Muscle layer of colon (tissue), 2 donors: Measurements from ENCODE around the gene ZFYVE21.

Source experiments
- H3K27ac ChIP-seq: one replicate; pipeline ENCODE4 v1.7.0; 2013; ENCODE audit warnings: low read depth, mild to moderate bottlenecking, low read length, moderate library complexity
- H3K27me3 ChIP-seq, 2 donors: one replicate each; pipeline ENCODE4 v1.7.0; 2013; ENCODE audit warnings: low read length in 2 of 2, mild to moderate bottlenecking in 2 of 2; ENCODE audit not compliant: insufficient read depth in 2 of 2, control insufficient read depth in 1 of 2
- H3K36me3 ChIP-seq: one replicate; pipeline ENCODE4 v1.7.0; 2013; ENCODE audit warnings: mild to moderate bottlenecking, low read length; ENCODE audit not compliant: insufficient read depth
- H3K4me1 ChIP-seq: one replicate; pipeline ENCODE4 v1.7.0; 2013; ENCODE audit warnings: mild to moderate bottlenecking, low read length; ENCODE audit not compliant: insufficient read depth
- H3K4me3 ChIP-seq, 2 donors: one replicate each; pipeline ENCODE4 v1.7.0; 2013; ENCODE audit warnings: low read length in 2 of 2, low read depth in 1 of 2, mild to moderate bottlenecking in 1 of 2, moderate library complexity in 1 of 2
- H3K9ac ChIP-seq: one replicate; pipeline ENCODE4 v1.7.0; 2013; ENCODE audit warnings: low read length
- H3K9me3 ChIP-seq: one replicate; pipeline ENCODE4 v1.7.0; 2013; ENCODE audit warnings: mild to moderate bottlenecking, low read length
- donor health status: abdominal sarcoma.
- donor health status: Adenocarcinoma of cecum.

ZFYVE21 gene

GRCh38 chr14:103738701-103739451, 23.3 kb downstream of the ZFYVE21 start:
- no peak overlapping the region for H3K9ac ChIP-seq
- H3K4me3 ChIP-seq, result no peak overlapping the region
- peaks cover 15% of the 10 kb centered on the region for H3K36me3 ChIP-seq
- H3K27me3 ChIP-seq, result no peaks in the 10 kb centered on the region
- no peak overlapping the region for H3K27ac ChIP-seq
- no peaks in the 10 kb centered on the region for H3K9me3 ChIP-seq
- H3K4me1 ChIP-seq, result peaks cover 14% of the 10 kb centered on the region

GRCh38 chr14:103739466-103739792, 23.8 kb downstream of the ZFYVE21 start:
- Histone ChIP-seq H3K4me1 (peaks cover 14% of the 10 kb centered on the region), H3K9ac (no peak overlapping the region), H3K4me3 (no peak overlapping the region), H3K9me3 (no peaks in the 10 kb centered on the region), H3K36me3 (peaks cover 13% of the 10 kb centered on the region), H3K27ac (no peak overlapping the region), H3K27me3 (no peaks in the 10 kb centered on the region)

- Histone ChIP-seq H3K27ac (no peak overlapping the region), H3K9me3 (no peaks in the 10 kb centered on the region), H3K9ac (no peak overlapping the region), H3K4me1 (peaks cover 14% of the 10 kb centered on the region), H3K36me3 (peaks cover 8% of the 10 kb centered on the region), H3K4me3 (no peak overlapping the region), H3K27me3 (no peaks in the 10 kb centered on the region)
Measured at GRCh38 chr14:103739793-103740501, 24.3 kb downstream of the ZFYVE21 start.

GRCh38 chr14:103740991-103741689, 25.5 kb downstream of the ZFYVE21 start:
- Histone ChIP-seq H3K36me3 (peaks cover 6% of the 10 kb centered on the region), H3K27ac (no peak overlapping the region), H3K9me3 (no peaks in the 10 kb centered on the region), H3K9ac (no peak overlapping the region), H3K4me3 (no peak overlapping the region), H3K4me1 (peaks cover 7% of the 10 kb centered on the region), H3K27me3 (no peaks in the 10 kb centered on the region)

GRCh38 chr14:103741876-103742275, 26.3 kb downstream of the ZFYVE21 start:
- peaks cover 6% of the 10 kb centered on the region for H3K36me3 ChIP-seq
- no peak overlapping the region for H3K9ac ChIP-seq
- H3K27ac ChIP-seq, result no peak overlapping the region
- H3K4me3 ChIP-seq, result no peak overlapping the region
- no peaks in the 10 kb centered on the region for H3K9me3 ChIP-seq
- H3K27me3 ChIP-seq, result no peaks in the 10 kb centered on the region
- H3K4me1 ChIP-seq, result peaks cover under 1% of the 10 kb centered on the region

GRCh38 chr14:103742499-103743255, 27.1 kb downstream of the ZFYVE21 start:
- Histone ChIP-seq H3K27ac (no peak overlapping the region), H3K27me3 (no peaks in the 10 kb centered on the region), H3K9ac (no peak overlapping the region), H3K36me3 (peaks cover 6% of the 10 kb centered on the region), H3K4me3 (no peak overlapping the region), H3K9me3 (no peaks in the 10 kb centered on the region), H3K4me1 (no peaks in the 10 kb centered on the region)

GRCh38 chr14:103743691-103744090, 28.1 kb downstream of the ZFYVE21 start:
- no peak overlapping the region for H3K27ac ChIP-seq
- no peaks in the 10 kb centered on the region for H3K27me3 ChIP-seq
- no peak overlapping the region for H3K9ac ChIP-seq
- H3K4me1 ChIP-seq, result no peaks in the 10 kb centered on the region
- no peaks in the 10 kb centered on the region for H3K9me3 ChIP-seq
- peaks cover 6% of the 10 kb centered on the region for H3K36me3 ChIP-seq
- H3K4me3 ChIP-seq, result no peak overlapping the region

- no peaks in the 10 kb centered on the region for H3K4me1 ChIP-seq
- H3K9ac ChIP-seq, result no peak overlapping the region
- H3K27ac ChIP-seq, result no peak overlapping the region
- no peaks in the 10 kb centered on the region for H3K9me3 ChIP-seq
- peaks cover 10% of the 10 kb centered on the region for H3K36me3 ChIP-seq
- no peak overlapping the region for H3K4me3 ChIP-seq
- H3K27me3 ChIP-seq, result no peaks in the 10 kb centered on the region
Measured at GRCh38 chr14:103744621-103745395, 29.2 kb downstream of the ZFYVE21 start.

- Histone ChIP-seq H3K4me1 (no peaks in the 10 kb centered on the region), H3K36me3 (peaks cover 10% of the 10 kb centered on the region), H3K27me3 (no peaks in the 10 kb centered on the region), H3K27ac (no peak overlapping the region), H3K4me3 (no peak overlapping the region), H3K9me3 (no peaks in the 10 kb centered on the region), H3K9ac (no peak overlapping the region)
Measured at GRCh38 chr14:103745424-103745823, 29.8 kb downstream of the ZFYVE21 start.

- Histone ChIP-seq H3K9ac (no peak overlapping the region), H3K4me3 (no peak overlapping the region), H3K27me3 (no peaks in the 10 kb centered on the region), H3K9me3 (no peaks in the 10 kb centered on the region), H3K36me3 (peaks cover 5% of the 10 kb centered on the region), H3K4me1 (no peaks in the 10 kb centered on the region), H3K27ac (no peak overlapping the region)
Measured at GRCh38 chr14:103746701-103747100, 31.1 kb downstream of the ZFYVE21 start.

- Histone ChIP-seq H3K9me3 (no peaks in the 10 kb centered on the region), H3K4me1 (no peaks in the 10 kb centered on the region), H3K9ac (no peak overlapping the region), H3K36me3 (peaks cover 4% of the 10 kb centered on the region), H3K27ac (no peak overlapping the region), H3K4me3 (no peak overlapping the region), H3K27me3 (no peaks in the 10 kb centered on the region)
Measured at GRCh38 chr14:103748534-103748857, 32.9 kb downstream of the ZFYVE21 start.
